Memory B cell (primary cell): ENCODE results near the gene NME5.
A peak's percentile ranks its signal among the peaks of the same experiment; 100 is the strongest.
"Not testable (repeated sequence)": the region's sequence is repeated elsewhere in the genome, so short reads cannot be mapped to it uniquely, and the experiment has no call there.

ENCODE experiments used
- ATAC-seq: fragments of 150-1000 bp; cut with Tn5 transposase; 2 replicates; pipeline ENCODE4 v1.10.0; 2021; ENCODE audit warnings: low read depth, mild to moderate bottlenecking, moderate library complexity
- DNase-seq, 2 donors: peaks; one replicate each; pipeline ENCODE4 v3.0.0; 2022; ENCODE audit warnings: low spot score in 2 of 2
- H3K27ac Mint-ChIP-seq: one replicate; pipeline ENCODE4 v1.8.0; 2022; ENCODE audit warnings: mild to moderate bottlenecking, moderate library complexity, mixed read lengths
- H3K27me3 Mint-ChIP-seq: one replicate; pipeline ENCODE4 v1.8.0; 2022; ENCODE audit warnings: mixed read lengths
- H3K36me3 Mint-ChIP-seq: one replicate; pipeline ENCODE4 v1.8.0; 2022; ENCODE audit warnings: mild to moderate bottlenecking, mixed read lengths
- H3K4me1 Mint-ChIP-seq: one replicate; pipeline ENCODE4 v1.8.0; 2022; ENCODE audit warnings: mixed read lengths
- H3K4me3 Mint-ChIP-seq: one replicate; pipeline ENCODE4 v1.8.0; 2022; ENCODE audit warnings: mild to moderate bottlenecking, moderate library complexity, mixed read lengths
- H3K9me3 Mint-ChIP-seq: one replicate; pipeline ENCODE4 v1.8.0; 2022; ENCODE audit warnings: mixed read lengths

Gene NME5

GRCh38 chr5:138082033-138082432, 57.2 kb downstream of the NME5 start:
- H3K36me3 Mint-ChIP-seq, result no peaks in the 10 kb centered on the region
- peak overlapping the region; percentile 39 for H3K27ac Mint-ChIP-seq
- H3K4me1 Mint-ChIP-seq, result peaks cover 6% of the 10 kb centered on the region
- no peaks in the 10 kb centered on the region for H3K9me3 Mint-ChIP-seq
- peaks cover 3% of the 10 kb centered on the region for H3K27me3 Mint-ChIP-seq
- no peak overlapping the region for H3K4me3 Mint-ChIP-seq
- no peak for ATAC-seq
- DNase-seq, result no peak

GRCh38 chr5:138078006-138078643, 61.1 kb downstream of the NME5 start:
- Mint-ChIP-seq H3K9me3 (no peaks in the 10 kb centered on the region), H3K4me1 (peaks cover 3% of the 10 kb centered on the region), H3K4me3 (no peak overlapping the region), H3K27me3 (no peaks in the 10 kb centered on the region), H3K27ac (no peak overlapping the region), H3K36me3 (no peaks in the 10 kb centered on the region)
- ATAC-seq (no peak), DNase-seq (no peak)

GRCh38 chr5:138077064-138077696, 62.0 kb downstream of the NME5 start:
- Mint-ChIP-seq H3K36me3 (no peaks in the 10 kb centered on the region), H3K27ac (no peak overlapping the region), H3K4me3 (no peak overlapping the region), H3K27me3 (no peaks in the 10 kb centered on the region), H3K9me3 (no peaks in the 10 kb centered on the region), H3K4me1 (peaks cover 3% of the 10 kb centered on the region)
- ATAC-seq (no peak), DNase-seq (peak; percentile 48 to 49)

GRCh38 chr5:138070026-138070425, 69.2 kb downstream of the NME5 start:
- H3K9me3 Mint-ChIP-seq, H3K27me3 Mint-ChIP-seq, H3K4me1 Mint-ChIP-seq, H3K36me3 Mint-ChIP-seq, ATAC-seq, DNase-seq, H3K27ac Mint-ChIP-seq, H3K4me3 Mint-ChIP-seq: not testable (repeated sequence)

GRCh38 chr5:138068742-138069600, 70.3 kb downstream of the NME5 start:
- peak; percentile 81 for ATAC-seq
- Mint-ChIP-seq H3K9me3 (no peaks in the 10 kb centered on the region), H3K4me3 (no peak overlapping the region), H3K36me3 (no peaks in the 10 kb centered on the region), H3K4me1 (peaks cover 6% of the 10 kb centered on the region), H3K27ac (no peak overlapping the region), H3K27me3 (no peaks in the 10 kb centered on the region)
- peak; percentile 61 to 65 for DNase-seq

- ATAC-seq (no peak), DNase-seq (no peak)
- no peak overlapping the region for H3K4me3 Mint-ChIP-seq
Observed at GRCh38 chr5:138067945-138068344, 71.3 kb downstream of the NME5 start.

More at GRCh38 chr5:138067945-138068344, 71.3 kb downstream of the NME5 start:
- no peaks in the 10 kb centered on the region for H3K36me3 Mint-ChIP-seq
- no peak overlapping the region for H3K27ac Mint-ChIP-seq
- no peaks in the 10 kb centered on the region for H3K27me3 Mint-ChIP-seq
- H3K9me3 Mint-ChIP-seq, result no peaks in the 10 kb centered on the region
- peaks cover 6% of the 10 kb centered on the region for H3K4me1 Mint-ChIP-seq
